ENCODE data around the gene HSDL1.
"Not testable (repeated sequence)": the region's sequence is repeated elsewhere in the genome, so short reads cannot be mapped to it uniquely, and the experiment has no call there.

Gene HSDL1

DNA sequence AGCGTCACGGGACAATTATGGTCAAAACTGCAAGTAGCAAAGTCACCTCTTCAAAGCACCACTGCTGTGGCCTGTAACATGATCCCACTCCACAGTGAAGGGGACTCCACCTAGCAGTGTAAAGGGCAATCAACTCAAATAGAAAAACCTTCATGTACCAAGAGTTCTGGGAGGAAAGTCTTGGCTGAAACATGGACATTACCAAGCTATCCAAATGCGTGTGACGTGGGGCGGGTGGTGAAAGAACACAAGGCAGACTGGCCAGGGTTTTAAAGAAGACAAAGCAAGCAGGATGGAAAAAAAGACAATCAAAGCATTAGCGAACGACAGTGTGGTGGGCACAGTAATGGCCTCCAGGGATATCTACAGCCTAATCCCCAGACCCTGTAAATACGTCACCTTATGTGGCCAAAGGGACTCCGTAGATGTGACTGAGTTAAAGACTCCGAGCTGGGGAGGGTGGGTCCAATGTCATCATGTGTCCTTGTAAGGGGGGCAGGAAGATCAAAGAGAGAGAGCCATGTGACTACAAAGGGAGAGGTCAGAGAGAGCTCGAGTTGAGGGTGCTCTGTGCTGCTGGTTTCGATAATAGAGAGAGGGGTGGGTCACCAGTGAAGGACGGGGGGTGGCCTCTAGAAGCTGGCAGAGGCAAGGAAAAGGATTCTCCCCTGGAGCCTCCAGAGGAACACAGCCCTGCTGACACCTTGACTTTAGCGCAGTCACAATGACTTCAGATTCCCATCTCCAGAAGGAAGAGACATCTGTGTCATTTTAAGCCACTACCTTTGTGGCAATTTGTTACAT is 6.0 kb downstream of the HSDL1 start:
- peak; percentile 10 for DNase-seq

DNA sequence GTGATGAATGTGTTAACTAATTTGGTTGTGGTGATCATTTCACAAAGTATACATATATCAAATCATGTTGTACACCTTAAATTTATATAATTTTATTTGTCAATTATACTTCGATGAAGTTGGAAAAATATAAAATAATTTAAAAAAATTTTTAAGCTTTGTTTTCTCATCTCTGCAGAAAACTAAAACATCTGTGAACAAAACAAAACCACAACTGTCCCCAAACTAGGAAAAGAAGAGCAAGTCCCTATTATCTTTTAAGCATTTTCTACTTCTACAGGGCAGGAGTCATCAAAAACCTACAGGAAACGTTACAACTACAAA is 6.5 kb downstream of the HSDL1 start:
- DNase-seq, result no peak

DNA sequence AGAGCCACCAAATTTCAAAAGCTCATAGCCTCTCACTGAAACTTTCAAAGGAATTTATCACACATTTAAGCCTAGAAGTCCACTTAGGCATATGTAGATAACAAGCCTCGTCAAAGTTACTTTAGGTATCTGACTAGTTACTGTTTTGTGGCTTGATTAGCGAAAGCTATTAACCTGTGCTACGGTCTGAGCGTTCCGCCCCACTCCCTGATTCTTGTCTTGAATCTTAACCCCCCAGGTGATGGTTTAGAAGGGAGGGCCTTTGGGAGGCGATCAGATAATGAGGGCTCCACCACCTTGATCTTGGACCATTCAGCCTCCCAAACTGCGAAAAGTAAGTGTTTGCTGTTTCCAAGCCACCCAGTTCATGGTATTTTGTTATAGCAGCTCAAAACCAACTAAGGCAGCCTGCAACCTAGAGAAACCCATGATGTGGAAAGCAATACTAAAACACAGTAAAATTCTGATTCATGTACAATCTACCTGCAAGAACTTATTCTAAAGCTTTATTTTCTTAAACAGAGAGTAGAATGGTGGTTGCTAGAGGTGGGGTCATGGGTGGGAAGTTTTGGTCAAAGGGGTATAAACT is 7.1 kb downstream of the HSDL1 start:
- no peak for DNase-seq

- DNase-seq, result no peak
These were observed 7.7 kb downstream of the HSDL1 start for GRCh38 chr16:84137287-84137686.

GRCh38 chr16:84136331-84137125 is 8.4 kb downstream of the HSDL1 start:
- peak; percentile 35 for DNase-seq

DNA sequence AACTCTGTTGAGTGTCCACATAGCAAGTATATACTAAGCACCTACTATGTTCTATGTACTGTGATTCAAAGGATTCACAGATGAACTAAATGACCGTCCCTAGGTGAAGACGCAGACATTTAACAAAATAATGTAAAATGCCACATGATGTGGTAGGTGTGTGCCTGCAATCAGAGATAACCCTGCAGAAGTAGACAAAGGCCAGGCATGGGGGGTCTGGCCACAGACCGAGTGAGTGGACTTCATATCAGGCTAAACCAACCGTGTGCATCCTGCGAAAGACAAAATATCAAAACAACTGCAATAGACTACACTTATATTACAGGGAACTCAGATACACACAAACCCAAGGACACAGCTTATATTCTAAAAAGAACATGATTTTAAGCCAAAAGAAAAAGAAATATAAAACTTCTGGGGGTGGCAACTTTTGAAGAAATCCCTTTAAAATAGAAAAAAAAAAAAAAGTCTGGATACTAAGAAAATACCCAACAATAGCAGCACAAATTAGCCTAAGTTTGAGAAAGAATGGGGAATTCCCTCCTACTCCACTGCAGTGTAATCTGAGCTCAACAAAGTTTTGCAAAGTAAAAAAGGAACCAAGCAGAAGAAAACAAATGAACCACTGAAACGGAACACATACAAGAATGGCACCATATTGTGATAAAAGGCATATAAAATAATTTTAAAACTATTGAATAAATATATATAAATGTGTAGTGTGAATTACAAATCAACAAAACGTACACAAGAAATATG is 12.3 kb downstream of the HSDL1 start:
- DNase-seq, result no peak

- no peak for DNase-seq
These were observed 13.9 kb downstream of the HSDL1 start for GRCh38 chr16:84131117-84131516.

DNA sequence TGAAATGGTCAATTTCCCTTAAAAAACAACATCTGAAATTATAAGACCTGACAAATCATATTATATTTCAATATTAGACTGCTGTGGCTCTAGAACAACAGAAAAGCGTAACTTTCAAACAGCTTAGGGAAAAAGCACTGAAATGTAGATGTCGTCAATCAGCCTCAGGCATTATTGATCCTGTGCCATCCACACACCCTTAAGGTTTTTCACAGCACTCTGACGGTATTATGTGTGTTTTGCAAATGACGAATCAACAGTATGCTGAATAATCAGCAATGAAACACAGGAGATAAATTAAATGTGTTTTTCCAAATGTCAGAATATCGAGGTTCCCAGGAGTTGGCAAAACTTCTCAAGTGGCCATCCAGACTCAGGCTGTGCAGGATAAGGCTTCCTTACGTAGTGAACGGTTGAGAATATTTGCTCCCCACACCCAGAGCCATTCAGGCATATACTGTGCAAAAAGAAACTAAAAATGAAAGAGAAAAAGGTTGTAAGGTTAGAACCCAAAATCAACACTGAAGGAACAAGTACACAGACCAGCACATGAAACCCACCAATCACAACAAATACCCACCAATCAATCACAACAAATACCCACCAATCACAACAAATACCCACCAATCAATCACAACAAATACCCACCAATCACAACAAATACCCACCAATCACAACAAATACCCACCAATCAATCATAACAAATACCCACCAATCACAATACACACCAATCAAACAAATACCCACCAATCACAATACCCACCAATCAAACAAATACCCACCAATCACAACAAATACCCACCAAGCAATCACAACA is 20.5 kb downstream of the HSDL1 start:
- no peak for DNase-seq

- DNase-seq, result no peak
These were observed 24.0 kb downstream of the HSDL1 start for GRCh38 chr16:84121007-84121406.

DNA sequence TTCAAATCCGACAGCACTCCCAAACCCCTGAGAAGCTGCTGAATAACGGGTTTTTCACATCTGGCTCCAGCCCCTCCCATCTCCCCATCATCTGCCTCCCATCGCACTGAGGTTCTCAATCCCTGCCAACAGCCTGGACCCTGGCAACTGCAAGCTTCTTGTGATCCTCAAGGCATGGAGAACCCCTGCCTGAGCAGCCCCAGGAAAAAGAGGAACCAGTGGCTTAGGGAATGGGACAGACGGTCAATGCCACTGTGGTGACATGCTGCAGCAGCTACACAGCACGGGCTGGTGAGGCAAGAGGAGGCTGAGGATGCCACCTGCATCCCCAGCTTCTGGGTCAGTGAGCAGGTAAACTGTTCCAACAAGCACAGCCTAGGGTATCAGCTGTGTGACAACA is 25.0 kb downstream of the HSDL1 start:
- no peak for DNase-seq

- DNase-seq, result no peak
These were observed 25.6 kb downstream of the HSDL1 start for GRCh38 chr16:84119368-84119767.

- DNase-seq, result not testable (repeated sequence)
These were observed 26.7 kb downstream of the HSDL1 start for GRCh38 chr16:84118315-84118714.

- no peak for DNase-seq
These were observed 27.5 kb downstream of the HSDL1 start for GRCh38 chr16:84117494-84117843.

DNA sequence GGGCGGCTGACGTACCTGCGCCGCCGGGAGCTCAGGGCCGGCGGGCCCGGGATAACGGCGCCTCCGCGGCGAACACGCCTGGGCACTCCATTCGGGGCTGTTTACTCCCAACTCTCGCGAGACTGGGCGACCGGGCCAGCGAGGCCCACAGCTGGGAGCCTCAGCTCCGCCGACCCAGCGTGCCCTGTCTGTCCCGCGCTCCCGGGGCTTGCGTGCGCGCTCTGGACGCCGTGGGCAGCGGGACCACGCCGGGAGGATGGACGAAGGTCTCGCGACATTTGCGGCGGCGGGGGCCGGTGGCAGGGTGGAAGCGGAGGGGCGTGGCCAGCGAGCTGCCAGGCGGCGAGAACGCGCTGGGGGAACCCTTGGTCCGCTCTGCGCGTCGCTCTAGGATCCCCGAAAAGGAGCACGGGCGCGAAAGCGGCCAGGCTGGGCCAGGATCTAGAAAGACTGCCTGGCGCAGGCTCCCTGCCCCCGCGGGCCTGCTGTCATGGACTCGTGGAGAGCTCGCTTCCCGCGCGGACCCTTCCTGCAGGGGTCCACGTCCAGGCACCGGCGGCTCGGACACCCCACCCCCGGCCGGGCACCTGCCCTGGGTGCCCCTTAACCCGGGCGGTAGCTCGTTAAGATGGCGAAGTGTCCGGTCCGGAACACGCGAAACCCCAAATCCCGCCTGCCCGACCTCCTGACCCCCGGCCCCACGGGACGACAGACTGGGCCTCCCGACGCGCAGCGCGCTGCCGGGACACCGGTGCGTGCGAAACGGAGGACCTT is 28.1 kb downstream of the HSDL1 start, which contains the start of gene MBTPS1:
Gene MBTPS1, minus strand, starts transcription at position 223 of the 774 bp plus-strand sequence. CDS start 15,159 bp downstream, outside the sequence.
- peak; percentile 99 for DNase-seq

DNA sequence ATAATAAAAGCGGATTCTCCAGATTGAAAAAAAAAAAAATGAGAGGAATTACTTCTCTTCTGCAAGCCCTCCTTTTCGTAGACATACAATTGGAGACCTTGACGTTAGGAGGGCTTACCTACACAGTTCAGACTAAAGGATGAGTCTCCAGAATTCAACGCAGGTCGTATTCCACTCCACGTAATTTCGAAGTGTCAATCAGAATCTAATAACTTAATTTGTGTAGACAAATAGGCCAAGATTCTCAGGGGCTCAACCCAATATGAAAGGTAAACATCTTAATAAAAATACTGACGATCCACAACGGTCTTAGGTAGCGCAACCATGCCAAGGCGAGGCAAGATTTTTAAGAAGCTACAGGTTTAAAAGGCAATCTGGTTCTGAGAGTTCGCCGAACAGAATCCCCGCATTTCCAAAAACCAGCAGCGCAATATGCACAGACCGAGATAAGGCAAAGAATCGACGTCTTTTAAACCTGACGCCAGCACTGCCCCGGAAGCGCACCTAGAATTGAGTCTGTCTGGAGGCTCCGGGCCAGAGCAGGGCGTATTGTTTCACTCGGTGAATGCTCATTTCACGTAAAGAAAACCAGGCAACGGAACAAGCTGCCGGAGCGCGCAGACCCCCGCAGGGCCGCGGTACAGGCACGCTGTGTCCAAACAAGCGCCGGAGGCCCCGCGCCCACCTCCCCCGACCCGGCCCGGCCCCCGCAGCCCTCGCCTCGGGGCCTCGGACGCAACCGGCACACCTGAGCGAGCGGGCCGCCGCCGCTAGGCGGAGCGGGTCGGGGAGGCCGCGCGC is 28.9 kb downstream of the HSDL1 start:
- peak; percentile 21 for DNase-seq

DNA sequence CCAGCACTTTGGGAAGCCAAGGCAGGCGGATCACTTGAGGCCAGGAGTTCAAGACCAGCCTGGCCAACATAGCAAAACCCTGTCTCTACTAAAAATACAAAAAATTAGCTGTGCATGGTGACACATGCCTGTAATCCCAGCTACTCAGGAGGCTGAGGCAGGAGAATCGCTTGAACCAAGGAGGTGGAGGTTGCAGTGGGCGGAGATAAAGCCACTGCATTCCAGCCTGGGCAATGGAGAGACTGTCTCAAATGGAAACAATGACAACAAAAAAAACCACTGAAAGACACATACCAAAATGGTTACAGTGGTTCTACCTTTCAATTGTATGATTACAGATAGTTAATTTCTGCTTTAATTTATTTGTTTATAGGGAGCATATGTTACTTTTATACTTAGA is 33.0 kb downstream of the HSDL1 start:
- not testable (repeated sequence) for DNase-seq

DNA sequence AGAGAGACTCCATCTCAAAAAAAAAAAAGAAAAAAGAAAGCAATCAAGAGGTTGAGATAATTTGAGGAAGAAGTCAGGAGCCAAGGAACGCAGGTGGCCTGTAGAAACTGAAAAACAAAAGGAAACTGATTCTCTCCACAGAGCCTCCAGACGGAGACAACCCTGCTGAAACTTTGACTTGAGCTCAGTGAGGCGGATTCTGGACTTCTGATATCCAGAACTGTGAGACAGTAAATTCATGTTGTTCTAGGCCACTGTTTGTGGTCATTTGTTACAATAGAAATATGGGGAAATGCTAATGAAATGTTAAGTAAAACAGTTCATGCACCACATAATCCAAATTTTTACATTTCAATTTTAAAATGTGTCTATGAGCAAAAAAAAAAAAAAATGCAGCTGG is 33.5 kb downstream of the HSDL1 start:
- no peak for DNase-seq

GRCh38 chr16:84110527-84110926 is 34.5 kb downstream of the HSDL1 start:
- no peak for DNase-seq

- DNase-seq, result no peak
These were observed 35.2 kb downstream of the HSDL1 start for GRCh38 chr16:84109598-84110335.

- DNase-seq, result no peak
These were observed 37.1 kb downstream of the HSDL1 start for GRCh38 chr16:84107921-84108320.
